Hematopoietic multipotent progenitor cell (in vitro differentiated cells): ENCODE results near the gene SETD9. TPM values are rescaled to one million over a fixed set of nuclear protein-coding genes. Genes with fewer than 3 reads are reported as not detected.
A peak's percentile ranks its signal among the peaks of the same experiment; 100 is the strongest.

ENCODE experiments used
- DNase-seq, 3 donors: peaks; one replicate each; pipeline ENCODE4 v3.0.0-alpha.2; 2011 to 2015; ENCODE audit warnings: low read depth in 2 of 3, low spot score in 2 of 3
- total RNA-seq: library from RNA; depleted of rRNA; stranded (reverse); fragments of >200 nt; gene quantifications from one replicate; pipeline ENCODE4 v1.2.3, GENCODE V29; 2012

The SETD9 gene, protein sequence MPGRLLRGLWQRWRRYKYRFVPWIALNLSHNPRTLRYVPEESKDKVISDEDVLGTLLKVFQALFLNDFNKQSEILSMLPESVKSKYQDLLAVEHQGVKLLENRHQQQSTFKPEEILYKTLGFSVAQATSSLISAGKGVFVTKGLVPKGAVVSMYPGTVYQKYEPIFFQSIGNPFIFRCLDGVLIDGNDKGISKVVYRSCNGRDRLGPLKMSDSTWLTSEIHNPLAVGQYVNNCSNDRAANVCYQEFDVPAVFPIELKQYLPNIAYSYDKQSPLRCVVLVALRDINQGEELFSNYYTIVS
- total RNA-seq: 10.0 TPM

- DNase-seq: peak; percentile 68 to 96 (median 96)
Observed at GRCh38 chr5:56909294-56910209, at the start of gene SETD9. SETD9 (plus strand) TSS chr5:56909596; CDS start chr5:56909646, 50 bp downstream.

GRCh38 chr5:56861893-56862485 is 47.4 kb upstream of the SETD9 start:
- DNase-seq: no peak

DNA sequence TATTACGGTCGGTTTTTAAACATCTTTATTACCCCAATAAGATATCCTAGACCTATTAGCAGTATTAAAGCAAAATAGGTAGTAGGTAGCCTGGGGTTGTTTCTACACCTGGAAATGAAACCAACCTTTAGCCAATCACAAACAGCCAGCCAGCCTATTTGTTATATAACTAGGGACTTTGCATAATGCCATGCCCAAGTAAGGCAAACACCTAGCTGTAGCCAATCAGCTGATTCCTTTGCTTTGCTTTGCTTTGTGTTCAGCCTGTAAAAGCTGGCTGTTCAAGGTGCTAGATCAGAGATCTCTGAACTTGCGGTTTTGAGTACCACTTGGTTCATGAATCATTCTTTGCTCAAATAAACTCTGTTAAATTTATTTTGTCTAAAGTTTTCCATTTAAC is 46.5 kb upstream of the SETD9 start:
- no peak for DNase-seq

DNA sequence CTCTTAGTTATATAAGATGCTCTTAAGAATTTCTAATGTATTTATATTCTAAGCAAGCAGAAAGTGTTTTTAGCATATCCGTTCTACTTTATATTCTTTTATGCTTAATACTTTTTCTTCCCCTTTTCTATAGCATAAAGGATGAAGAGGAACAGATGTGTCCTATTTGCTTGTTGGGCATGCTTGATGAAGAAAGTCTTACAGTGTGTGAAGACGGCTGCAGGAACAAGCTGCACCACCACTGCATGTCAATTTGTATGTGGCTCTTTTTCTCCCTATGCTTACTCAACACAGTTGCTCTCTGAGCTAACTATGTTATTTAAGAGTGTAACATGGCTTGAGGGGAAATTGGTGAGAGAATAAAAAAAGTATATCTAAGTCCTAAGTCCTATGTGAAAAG is 37.6 kb upstream of the SETD9 start:
- peak in 1 of 3 donors; percentile 57 for DNase-seq

DNA sequence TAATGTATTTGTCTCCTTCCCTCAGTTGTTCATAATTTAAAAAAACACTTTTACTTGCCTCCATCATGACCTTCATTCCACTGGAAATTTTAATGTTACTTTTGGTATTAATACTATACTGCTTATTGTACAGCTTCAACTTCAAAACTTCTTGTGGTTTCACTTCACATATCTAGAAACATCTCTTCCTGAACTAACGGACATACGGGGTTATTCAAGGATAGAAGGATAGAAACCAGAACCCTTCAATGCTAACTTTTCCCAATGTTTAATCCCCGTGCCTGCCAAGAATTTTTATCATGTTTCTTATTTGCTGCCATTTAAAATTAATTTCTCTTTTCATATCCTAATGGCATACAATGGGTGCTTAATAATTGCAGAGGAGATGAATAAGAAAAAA is 36.3 kb upstream of the SETD9 start:
- DNase-seq: no peak

DNA sequence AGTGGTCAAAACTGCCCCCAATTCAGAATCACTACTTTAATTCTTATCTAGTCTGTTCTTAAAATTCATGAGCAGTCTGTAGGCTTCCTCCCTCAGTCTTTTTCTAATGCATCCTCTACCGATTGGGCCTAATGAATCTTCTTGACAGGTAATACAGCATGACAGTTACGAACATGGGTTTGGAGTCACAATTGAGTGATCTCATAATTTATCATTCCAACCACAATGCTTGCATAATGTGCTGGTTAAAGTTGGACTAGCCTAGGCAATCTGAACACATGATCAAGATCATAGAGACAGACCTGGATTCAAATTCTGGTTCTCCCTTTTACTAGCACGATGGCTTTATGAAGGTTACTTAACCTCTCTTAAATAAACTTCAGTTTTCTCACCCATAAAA is 33.1 kb upstream of the SETD9 start:
- peak in 1 of 3 donors; percentile 20 for DNase-seq

DNA sequence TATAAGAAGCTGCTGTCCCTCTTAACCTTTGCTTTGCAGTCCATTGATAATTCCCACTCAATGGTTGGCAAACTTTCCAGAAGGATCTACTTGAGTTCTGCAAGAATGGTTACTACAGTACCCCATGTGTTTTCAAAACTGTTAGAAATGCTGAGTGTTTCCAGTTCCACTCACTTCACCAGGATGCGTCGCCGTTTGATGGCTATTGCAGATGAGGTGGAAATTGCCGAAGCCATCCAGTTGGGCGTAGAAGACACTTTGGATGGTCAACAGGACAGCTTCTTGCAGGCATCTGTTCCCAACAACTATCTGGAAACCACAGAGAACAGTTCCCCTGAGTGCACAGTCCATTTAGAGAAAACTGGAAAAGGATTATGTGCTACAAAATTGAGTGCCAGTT is 27.8 kb upstream of the SETD9 start:
- DNase-seq: no peak

DNA sequence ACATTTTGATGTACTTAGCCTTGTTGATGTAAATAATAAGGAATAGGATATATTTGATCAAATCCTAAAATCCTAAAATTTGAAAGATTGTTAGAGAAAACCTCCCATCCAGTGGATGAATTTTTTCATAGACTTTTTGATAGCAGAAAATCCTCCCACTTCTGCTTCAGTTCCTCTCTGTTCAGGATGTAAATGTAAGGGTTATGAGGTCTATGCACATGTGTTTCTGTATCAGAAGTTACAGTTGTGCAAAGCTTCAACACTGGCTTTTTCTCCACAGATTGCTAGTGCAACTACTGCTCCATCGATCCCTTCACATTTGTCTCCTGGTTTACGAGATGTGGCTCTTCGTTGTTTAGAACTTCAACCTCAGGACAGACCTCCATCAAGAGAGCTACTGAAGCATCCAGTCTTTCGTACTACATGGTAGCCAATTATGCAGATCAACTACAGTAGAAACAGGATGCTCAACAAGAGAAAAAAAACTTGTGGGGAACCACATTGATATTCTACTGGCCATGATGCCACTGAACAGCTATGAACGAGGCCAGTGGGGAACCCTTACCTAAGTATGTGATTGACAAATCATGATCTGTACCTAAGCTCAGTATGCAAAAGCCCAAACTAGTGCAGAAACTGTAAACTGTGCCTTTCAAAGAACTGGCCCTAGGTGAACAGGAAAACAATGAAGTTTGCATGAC is 16.0 kb upstream of the SETD9 start:
- no peak for DNase-seq

DNA sequence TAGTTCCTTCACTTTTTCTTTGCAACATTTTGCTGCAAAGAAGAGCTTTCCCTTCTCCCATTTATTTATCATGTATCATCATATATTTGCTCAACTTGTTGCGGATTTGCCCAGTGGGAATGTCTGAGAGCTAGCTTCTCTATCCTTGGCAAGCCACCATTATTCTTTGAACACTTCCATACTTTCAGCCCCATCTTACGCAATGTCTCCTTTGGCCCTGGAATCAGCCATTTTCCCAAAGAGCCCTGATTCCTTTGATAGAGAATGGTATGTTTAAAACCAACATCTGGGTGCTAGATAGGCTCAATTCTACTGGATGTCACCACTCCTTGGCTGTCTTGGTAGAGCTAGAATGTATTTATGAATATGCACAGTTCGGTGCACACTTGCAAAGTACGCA is 12.6 kb upstream of the SETD9 start:
- DNase-seq: no peak

- no peak for DNase-seq
Observed at GRCh38 chr5:56898213-56898612, 11.2 kb upstream of the SETD9 start.

DNA sequence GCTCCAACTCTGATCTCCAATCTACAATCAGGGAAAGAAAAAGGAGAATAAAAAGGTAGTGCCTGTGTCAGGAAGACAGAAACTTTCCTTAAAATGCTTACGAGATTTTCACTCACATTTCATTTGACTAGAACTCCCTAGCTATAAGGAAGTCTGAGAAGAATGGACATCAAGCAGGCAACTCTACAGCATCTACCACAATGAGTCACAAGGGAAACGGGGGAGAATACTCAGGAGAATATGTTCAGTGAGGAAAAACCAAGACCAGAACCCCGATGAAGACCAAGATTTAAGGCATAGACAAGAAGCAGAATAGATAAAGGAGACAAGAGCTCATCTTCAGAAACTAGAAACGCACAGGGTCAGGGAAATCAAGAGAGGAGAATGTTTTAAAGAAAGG is 9.0 kb upstream of the SETD9 start:
- DNase-seq: peak in 2 of 3 donors; percentile 18 to 33

DNA sequence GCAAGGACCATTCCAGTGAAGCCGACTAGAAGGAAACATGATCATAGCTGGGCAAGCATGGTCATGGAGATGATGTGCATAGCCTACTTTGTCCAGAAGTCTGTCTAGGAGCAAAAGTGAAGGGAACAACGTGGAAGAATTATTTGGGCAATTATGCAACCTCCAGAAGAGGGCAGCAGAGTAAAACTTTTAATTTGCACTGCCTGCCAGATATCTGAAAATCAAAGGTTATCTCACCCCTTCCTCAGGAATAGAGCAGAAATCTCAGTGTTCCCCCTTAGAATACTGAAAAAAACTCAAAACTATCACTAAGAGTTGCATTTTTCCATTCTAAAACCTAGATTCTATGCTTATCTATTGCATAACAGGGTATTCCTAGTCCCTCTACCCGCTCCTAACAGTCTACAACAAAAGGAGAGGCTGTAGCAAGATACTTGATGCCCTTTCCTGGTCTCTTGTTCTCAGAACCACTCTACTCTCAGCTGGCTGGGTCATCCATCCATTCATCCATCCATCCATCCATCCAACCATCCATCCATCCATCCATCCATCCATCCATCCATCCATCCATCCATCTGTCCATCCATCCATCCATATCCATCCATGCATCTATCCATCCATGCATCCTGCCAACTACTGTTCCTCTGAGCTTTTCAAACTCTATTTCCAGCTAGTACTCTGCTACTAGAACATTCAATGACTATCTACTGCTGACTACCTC is 8.4 kb upstream of the SETD9 start:
- DNase-seq: peak; percentile 21 to 67 (median 39)

- no peak for DNase-seq
Observed at GRCh38 chr5:56908942-56909293, 478 bp upstream of the SETD9 start.

DNA sequence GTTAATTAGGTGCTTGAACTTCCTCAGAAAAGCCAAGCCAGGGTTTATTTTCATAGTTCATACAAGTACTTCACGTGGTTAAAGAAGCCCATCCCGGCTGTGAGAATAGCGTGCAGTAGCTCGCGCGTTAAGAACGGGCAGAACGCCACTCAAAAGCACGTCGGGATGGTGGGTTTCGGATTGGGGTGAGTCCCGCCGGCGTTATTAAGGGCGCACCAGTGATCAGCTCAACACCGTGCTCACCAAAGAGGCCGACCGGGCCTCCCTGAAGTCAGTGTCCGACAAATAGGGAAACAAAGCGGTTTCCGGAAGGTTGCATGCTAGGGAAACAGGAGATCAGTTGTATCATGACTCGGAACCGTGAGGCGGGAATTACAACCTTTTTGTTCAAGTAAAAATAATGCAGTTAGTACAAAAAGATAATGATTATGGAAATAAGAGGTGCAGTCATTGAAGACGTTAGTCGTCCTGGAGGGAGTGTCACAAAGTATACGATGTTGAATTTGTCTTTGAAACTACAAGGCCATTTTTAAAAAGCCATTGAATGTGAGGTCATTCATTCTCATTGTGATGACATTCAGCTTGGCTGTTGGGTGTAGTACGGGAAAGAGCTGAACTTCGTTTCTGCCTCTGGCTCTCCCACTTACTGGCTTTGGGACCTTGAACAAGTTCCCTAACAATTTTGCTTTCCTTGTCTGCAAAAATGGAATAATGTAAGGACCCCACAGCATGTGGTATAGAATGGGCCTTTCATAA is 992 bp downstream of the SETD9 start:
- peak in 1 of 3 donors; percentile 44 for DNase-seq

DNA sequence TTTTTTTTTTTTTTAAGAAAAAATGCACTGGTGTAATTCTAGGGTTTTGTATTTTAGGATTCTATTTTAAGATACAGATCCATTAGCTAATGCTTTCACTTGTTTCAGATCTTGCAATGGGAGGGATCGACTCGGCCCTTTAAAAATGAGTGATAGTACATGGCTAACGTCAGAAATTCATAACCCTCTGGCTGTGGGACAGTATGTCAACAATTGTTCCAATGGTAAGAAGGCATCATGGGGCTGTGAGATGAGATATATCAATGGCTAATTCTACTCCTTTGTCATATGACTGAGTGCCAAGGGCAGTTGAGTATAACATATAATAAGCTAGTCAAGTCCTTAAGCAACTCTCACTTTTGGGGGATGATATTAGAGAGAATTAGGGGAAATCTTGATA is 4.4 kb downstream of the SETD9 start:
- no peak for DNase-seq

DNA sequence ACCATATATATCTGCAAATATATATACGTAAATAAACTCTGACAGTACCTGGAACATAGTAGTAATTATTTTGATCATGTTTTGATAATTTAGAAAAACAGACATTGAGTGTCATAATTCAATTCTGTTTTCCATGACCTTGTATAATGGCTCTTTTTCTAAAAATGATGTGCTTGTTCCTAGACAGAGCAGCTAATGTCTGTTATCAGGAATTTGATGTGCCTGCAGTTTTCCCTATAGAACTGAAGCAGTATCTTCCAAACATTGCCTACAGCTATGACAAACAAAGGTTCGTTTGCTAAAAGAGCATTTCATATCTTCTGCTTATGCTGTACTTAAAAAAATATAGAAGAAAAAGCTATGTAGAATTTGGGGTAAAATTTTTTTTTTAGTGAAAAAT is 5.3 kb downstream of the SETD9 start:
- DNase-seq: no peak

DNA sequence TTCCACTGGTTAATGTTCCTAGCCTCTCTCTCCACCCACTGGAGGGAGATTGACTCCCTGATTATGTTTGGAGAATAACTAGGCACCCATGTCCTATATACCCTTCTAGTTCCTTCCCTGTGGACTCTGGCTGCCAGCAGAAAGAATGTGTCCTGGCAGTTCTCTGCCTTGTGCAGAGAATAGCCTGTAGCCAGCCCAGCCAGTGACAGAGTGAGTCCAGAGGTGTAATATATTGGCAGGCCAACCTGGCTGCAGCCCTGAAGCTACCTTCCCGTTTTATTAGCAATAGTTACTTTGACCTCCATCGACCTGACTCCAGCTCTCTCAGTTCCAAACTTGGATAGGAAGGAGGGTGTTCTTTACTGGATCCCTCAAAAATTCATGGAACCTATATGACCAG is 8.1 kb downstream of the SETD9 start:
- no peak for DNase-seq

GRCh38 chr5:56918054-56918453 is 8.7 kb downstream of the SETD9 start:
- DNase-seq: no peak

GRCh38 chr5:56919942-56920662 is 10.7 kb downstream of the SETD9 start:
- no peak for DNase-seq
